ENCODE results near the gene FLT3.

FLT3 gene

DNA sequence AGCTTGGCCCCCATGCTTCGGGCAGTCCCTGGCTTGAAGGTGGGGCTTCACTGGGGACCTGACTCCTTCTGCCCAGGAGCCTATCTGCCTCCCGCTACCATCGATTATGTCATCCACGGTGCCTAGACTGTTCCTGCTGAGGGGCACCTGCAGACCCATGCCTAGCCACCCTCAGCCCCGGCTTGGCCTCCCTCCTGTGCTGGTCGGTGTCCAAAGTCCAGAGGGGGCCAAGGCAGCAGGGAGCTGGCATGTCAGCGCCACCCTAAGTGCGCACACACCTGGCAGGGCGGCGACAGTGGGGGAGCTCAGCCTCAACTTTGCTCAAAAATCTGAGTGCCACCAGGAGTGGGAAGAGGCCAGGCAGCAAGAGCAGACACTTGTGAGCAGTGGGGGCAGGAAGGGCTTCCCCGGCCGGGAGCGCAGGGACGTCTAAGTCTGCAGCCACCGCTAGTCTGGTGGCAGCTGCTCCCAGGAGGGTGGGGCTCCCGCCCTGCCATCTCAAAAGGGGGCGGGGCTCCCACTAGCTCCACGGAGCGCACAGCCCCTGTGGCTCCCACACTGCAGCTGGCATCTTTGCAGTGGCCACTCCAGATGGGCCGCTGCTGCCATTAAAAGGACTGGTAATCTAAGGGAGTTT, 98.4 kb downstream of the FLT3 start:
- no peak for DNase-seq (ENCODE audit: low spot score)

- DNase-seq (ENCODE audit: low spot score) = no peak
These were observed 99.3 kb downstream of the FLT3 start for GRCh38 chr13:28001049-28001448.

GRCh38 chr13:28000567-28000966, 99.8 kb downstream of the FLT3 start:
- no peak for DNase-seq (ENCODE audit: low spot score)

GRCh38 chr13:27997904-27998522, 102.4 kb downstream of the FLT3 start:
- DNase-seq (ENCODE audit: low spot score) = no peak

DNA sequence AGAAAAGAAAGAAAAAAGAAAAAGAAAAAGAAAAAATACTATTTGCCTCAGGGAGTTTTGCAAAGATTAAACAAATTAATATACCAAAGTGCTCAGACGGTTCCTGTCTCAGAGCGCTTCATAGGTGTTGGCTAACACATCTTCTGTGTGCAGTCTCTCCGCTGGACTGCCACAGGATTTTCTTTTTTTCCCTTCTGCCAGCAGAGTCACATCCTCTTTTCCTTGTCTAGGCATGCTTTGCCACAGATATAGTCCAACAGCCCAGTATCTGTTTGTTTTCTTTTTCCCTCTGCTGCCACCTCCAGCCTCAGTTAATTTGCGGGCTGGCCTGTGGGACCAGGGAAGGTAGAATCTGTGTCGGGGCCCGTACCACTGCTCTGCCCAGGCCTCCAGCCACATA, 108.5 kb downstream of the FLT3 start:
- DNase-seq (ENCODE audit: low spot score) = no peak

DNA sequence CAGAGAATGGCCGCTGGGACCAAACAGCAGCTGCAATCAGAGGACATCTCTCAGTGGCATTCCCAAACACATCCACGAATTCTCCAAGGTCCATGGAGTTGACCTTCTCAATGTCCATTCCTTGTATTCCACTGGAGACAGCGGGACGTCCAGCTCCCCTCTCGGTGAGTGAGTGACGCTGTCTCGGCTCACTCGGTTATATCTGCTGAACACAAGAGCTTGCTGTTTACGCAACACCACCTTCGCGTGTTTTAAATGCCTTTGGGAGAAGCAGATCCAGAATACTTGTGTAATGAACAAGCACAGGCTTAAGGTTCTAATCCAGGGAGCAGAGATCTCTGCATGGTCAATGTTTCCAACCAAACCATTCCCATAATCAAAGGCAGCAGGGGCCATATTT, 111.9 kb downstream of the FLT3 start, which contains the start of gene URAD:
Gene URAD (minus strand): TSS at position 174 of the 400 bp plus-strand sequence. CDS start 56 bp downstream, at position 118.
- DNase-seq (ENCODE audit: low spot score) = no peak

GRCh38 chr13:27985600-27985999, 114.8 kb downstream of the FLT3 start:
- no peak for DNase-seq (ENCODE audit: low spot score)

DNA sequence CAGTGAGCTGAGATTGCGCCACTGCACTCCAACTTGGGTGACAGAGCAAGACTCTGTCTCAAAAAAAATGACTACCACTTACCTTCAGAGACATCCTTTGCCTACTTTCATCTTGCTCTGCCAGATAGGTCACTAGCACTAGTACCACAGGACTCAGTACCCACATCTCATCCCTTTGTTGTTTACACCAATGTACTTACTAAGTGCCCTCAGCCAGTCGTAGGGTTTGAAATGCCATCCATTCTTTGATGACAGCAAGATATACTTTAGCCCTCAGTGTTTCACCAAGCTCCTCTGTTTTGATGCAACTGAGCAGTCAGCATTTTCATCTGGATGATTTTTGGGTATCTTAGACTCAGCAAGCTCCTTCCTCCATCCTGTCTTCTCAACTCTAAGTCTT, 118.0 kb downstream of the FLT3 start:
- no peak for DNase-seq (ENCODE audit: low spot score)

DNA sequence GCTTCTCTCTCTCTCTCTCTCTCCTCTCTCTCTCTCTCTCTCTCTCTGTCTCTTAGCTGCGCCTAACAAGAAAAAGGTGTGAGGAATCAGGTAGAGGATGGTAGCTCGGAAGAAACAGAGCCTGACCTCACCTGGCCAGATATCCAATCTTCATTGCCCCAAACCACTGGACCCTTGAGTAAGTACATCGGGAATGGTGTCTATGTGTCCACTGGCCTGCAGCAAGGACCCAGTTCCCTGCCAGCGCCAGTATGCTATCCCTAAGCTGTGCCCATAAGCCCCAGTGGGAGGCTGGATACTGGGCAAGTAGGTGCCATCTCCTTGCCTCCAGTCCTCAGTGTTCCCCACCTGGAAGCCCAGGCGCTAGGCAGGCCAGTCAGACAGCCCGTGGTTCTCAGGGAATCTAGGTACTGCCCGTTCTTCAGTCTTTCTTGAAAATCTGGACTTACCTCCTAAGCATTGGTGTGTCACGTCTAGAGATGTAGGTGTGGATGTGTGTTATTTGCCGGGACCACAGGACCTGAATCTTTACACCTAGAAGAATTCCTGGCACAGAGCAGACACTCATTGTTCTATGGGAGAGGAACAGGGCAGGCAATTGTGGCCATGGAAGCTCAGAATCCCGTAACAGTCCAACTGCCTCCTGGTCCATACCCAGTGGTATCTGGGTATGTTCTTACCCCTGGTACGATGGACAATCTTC, 119.2 kb downstream of the FLT3 start:
- DNase-seq (ENCODE audit: low spot score) = peak; percentile 6

- DNase-seq (ENCODE audit: low spot score) = peak; percentile 8
These were observed 119.9 kb downstream of the FLT3 start for GRCh38 chr13:27980280-27980998.

DNA sequence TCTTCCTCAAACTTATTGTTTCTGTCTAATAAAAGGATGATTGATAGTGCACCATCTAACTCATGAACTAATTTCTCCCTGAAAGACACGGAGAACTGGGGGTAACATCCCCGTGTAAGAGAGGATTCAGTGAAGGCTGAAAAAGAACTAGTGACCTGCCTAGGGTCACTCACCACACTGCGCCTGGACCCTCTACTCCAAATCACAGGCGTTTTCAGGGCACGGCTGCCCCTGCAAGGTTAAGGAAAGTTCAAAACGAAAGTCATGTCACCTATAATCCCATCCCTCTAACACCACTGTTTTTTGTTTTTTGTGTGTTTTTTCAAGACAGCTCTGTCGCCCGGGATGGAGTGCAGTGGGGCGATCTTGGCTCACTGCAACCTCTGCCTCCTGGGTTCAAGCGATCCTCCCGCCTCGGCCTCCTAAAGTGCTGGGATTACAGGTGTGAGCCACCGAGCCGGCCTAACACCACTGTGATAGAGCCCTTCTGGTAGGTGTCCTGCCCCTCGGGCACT, 120.6 kb downstream of the FLT3 start:
- no peak for DNase-seq (ENCODE audit: low spot score)

DNA sequence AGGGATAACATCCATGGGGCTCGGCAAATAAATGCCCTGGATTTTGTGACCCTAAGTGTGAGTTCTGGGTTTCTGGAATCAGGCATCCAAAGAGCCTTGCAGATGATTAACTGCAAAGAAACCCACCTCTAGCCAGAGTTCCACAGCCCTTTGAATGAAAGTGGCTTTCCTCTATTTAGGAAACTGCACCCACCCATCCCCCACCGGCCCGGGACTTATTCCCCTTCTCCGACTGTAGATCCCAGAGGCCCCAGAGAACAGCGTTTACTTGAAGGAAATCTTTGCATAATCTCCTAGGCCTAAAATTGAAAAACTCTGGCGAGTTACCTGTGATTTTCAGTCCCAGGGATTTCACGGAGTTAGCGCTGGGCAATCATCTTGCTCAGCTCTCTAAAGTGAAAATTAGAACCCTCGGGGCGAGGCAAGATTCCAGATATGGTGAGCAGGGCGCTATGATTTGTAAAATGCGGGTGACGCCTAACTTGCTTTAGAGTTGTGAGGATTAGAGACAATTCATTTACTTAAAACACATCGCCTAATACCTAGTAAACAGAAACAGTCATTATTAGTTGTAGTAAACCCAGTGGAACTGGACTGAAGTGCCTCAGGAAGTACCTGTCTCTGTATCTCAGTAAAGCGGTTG, 121.3 kb downstream of the FLT3 start:
- DNase-seq (ENCODE audit: low spot score) = no peak

GRCh38 chr13:27978301-27978968, 121.9 kb downstream of the FLT3 start:
- DNase-seq (ENCODE audit: low spot score) = no peak

GRCh38 chr13:27977476-27978300, 122.7 kb downstream of the FLT3 start:
- DNase-seq (ENCODE audit: low spot score) = no peak

GRCh38 chr13:27976362-27977091, 123.8 kb downstream of the FLT3 start:
- DNase-seq (ENCODE audit: low spot score) = no peak

- DNase-seq (ENCODE audit: low spot score) = no peak
These were observed 124.6 kb downstream of the FLT3 start for GRCh38 chr13:27975564-27976361.

- DNase-seq (ENCODE audit: low spot score) = no peak
These were observed 126.3 kb downstream of the FLT3 start for GRCh38 chr13:27973961-27974662.

GRCh38 chr13:27973291-27973690, 127.1 kb downstream of the FLT3 start:
- no peak for DNase-seq (ENCODE audit: low spot score)

All from AG08396 (cell line).